ENCODE measurements around the gene LIG1.
"Not testable (repeated sequence)": the region's sequence is repeated elsewhere in the genome, so short reads cannot be mapped to it uniquely, and the experiment has no call there.

Gene LIG1

DNA sequence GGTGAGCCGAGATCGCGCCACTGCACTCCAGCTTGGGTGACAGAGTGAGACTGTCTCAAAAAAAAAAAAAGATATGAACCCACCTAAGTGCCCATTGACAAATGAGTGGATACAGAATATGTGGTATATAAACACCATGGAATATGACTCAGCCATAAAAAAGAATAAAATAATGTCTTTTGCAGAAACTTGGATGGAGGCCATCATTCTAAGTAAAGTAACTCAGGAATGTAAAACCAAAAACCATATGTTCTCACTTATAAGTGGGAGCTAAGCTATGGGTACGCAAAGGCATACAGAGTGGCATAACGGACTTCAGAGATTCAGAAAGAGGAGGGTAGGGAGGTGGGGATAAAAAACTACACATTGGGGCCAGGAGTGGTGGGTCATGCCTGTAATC lies 89.0 kb downstream of the LIG1 start:
- Histone ChIP-seq H3K27ac (ENCODE audit: low read depth, low read length) (no peak overlapping the region), H3K27me3 (ENCODE audit: control insufficient read depth, low read length) (no peaks in the 10 kb centered on the region), H3K4me1 (ENCODE audit: control insufficient read depth, low read length) (no peaks in the 10 kb centered on the region), H3K36me3 (ENCODE audit: control insufficient read depth, low read length) (no peaks in the 10 kb centered on the region), H3K4me2 (ENCODE audit: low read length) (no peak overlapping the region), H4K20me1 (ENCODE audit: control insufficient read depth, insufficient read depth, low read depth, low read length) (no peaks in the 10 kb centered on the region), H3K79me2 (ENCODE audit: control insufficient read depth, low read length) (no peaks in the 10 kb centered on the region), H3F3A (ENCODE audit: control insufficient read depth, insufficient read depth) (no peaks in the 10 kb centered on the region), H3K9me2 (replicated peaks; ENCODE audit: control insufficient read depth, low read length) (no peaks in the 10 kb centered on the region), H3K4me3 (ENCODE audit: low read length) (no peak overlapping the region), H3K9me3 (ENCODE audit: control insufficient read depth, insufficient read depth, low read length) (no peaks in the 10 kb centered on the region)
- TF ChIP-seq EZH2phosphoT487 (IDR thresholded peaks at IDR 0.05; ENCODE audit: borderline replicate concordance, low read length), result no peak
- TF ChIP-seq, protein P1, sequence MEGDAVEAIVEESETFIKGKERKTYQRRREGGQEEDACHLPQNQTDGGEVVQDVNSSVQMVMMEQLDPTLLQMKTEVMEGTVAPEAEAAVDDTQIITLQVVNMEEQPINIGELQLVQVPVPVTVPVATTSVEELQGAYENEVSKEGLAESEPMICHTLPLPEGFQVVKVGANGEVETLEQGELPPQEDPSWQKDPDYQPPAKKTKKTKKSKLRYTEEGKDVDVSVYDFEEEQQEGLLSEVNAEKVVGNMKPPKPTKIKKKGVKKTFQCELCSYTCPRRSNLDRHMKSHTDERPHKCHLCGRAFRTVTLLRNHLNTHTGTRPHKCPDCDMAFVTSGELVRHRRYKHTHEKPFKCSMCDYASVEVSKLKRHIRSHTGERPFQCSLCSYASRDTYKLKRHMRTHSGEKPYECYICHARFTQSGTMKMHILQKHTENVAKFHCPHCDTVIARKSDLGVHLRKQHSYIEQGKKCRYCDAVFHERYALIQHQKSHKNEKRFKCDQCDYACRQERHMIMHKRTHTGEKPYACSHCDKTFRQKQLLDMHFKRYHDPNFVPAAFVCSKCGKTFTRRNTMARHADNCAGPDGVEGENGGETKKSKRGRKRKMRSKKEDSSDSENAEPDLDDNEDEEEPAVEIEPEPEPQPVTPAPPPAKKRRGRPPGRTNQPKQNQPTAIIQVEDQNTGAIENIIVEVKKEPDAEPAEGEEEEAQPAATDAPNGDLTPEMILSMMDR (IDR thresholded peaks at IDR 0.05; ENCODE audit: low read depth, low read length, poor library complexity, severe bottlenecking), result no peak

DNA sequence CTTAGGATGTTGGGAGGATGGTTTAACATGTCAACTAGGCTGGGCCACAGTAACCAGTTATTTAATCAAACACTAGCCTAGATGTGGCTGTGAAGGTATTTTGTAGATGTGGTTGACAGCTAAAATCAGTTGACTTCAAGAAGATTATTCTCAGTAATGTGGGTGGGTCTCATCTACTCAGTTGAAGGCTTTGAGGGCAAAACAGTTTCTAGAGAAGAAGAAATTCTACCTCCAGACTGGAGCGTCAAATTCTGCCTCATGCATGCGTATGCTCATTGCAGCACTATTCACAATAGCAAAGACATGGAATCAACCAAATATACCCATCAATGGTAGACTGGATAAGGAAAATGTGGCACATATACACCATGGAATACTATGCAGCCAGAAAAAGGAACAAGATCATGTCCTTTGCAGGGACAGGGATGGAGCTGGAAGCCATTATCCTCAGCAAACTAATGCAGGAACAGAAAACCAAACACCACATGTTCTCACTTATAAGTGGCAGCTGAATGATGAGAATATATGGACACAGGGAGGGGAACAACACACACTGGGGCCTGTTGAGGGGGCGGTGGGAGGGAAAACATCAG lies 99.9 kb downstream of the LIG1 start:
- not testable (repeated sequence) for H4K20me1 ChIP-seq (ENCODE audit: control insufficient read depth, insufficient read depth, low read depth, low read length); H3K27ac ChIP-seq (ENCODE audit: low read depth, low read length); H3K4me1 ChIP-seq (ENCODE audit: control insufficient read depth, low read length); H3K4me2 ChIP-seq (ENCODE audit: low read length); H3K79me2 ChIP-seq (ENCODE audit: control insufficient read depth, low read length); H3K36me3 ChIP-seq (ENCODE audit: control insufficient read depth, low read length); H3F3A ChIP-seq (ENCODE audit: control insufficient read depth, insufficient read depth); H3K27me3 ChIP-seq (ENCODE audit: control insufficient read depth, low read length); H3K9me2 ChIP-seq (replicated peaks; ENCODE audit: control insufficient read depth, low read length); H3K9me3 ChIP-seq (ENCODE audit: control insufficient read depth, insufficient read depth, low read length); H3K4me3 ChIP-seq (ENCODE audit: low read length)

DNA sequence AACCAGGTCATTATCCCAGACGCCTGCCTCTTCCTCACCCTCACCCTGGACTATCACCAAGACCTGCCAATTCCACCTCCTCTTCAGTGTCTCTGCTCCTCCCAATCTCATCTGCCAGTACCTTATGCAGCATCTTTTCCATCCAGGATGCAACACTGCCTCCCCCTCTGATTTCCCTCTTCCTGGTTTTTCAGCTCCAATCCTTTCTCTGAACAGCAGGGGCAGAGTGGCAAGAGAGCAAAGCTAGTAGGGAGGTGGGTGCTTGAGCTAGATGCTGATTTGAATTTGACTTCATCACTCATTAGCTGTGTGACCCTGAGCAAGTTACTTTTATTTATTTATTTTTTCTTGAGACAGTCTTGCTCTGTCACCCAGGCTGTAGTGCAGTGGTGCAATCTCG lies 100.7 kb downstream of the LIG1 start:
- Histone ChIP-seq H3K36me3 (ENCODE audit: control insufficient read depth, low read length) (no peaks in the 10 kb centered on the region), H3K4me3 (ENCODE audit: low read length) (no peak overlapping the region), H3F3A (ENCODE audit: control insufficient read depth, insufficient read depth) (no peaks in the 10 kb centered on the region), H3K79me2 (ENCODE audit: control insufficient read depth, low read length) (no peaks in the 10 kb centered on the region), H3K27me3 (ENCODE audit: control insufficient read depth, low read length) (no peaks in the 10 kb centered on the region), H3K9me2 (replicated peaks; ENCODE audit: control insufficient read depth, low read length) (no peaks in the 10 kb centered on the region), H3K4me2 (ENCODE audit: low read length) (no peak overlapping the region), H3K4me1 (ENCODE audit: control insufficient read depth, low read length) (no peaks in the 10 kb centered on the region), H3K9me3 (ENCODE audit: control insufficient read depth, insufficient read depth, low read length) (no peaks in the 10 kb centered on the region), H3K27ac (ENCODE audit: low read depth, low read length) (no peak overlapping the region), H4K20me1 (ENCODE audit: control insufficient read depth, insufficient read depth, low read depth, low read length) (no peaks in the 10 kb centered on the region)
- TF ChIP-seq, protein P1 (IDR thresholded peaks at IDR 0.05; ENCODE audit: low read depth, low read length, poor library complexity, severe bottlenecking), result no peak
- no peak for TF ChIP-seq EZH2phosphoT487 (IDR thresholded peaks at IDR 0.05; ENCODE audit: borderline replicate concordance, low read length)

All from DOHH2 (cell line).